ENCODE results near the gene PDGFC. TPM values are rescaled to one million over a fixed set of nuclear protein-coding genes. Genes with fewer than 3 reads are reported as not detected.

Gene PDGFC
- total and polyA plus RNA-seq, 2 of the 8 experiments (the other 6 are each of a cell fraction or from before 2014, with no cell fraction given) = 0.65 to 2.7 TPM

- no peak overlapping the region for H3K56ac ChIP-seq (replicated peaks; ENCODE audit: insufficient read length, low read depth, low read length)
- POLR2A ChIA-PET (ENCODE audit: partially characterized antibody) = no interaction called here
- H3K36me3 ChIP-seq (ENCODE audit: control insufficient read depth in 2 of 4, insufficient read depth in 4 of 4, low read length in 3 of 4) = no peaks in the 10 kb centered on the region
- no peak overlapping the region for H2BK5ac ChIP-seq (ENCODE audit: low read depth, low read length)
- no peak overlapping the region for H3K4me3 ChIP-seq (ENCODE audit: extremely low read depth in 1 of 4, insufficient read depth in 2 of 4, low read depth in 3 of 4, low read length in 4 of 4)
- H4K8ac ChIP-seq (ENCODE audit: extremely low read depth, insufficient read depth, low read length) = no peak overlapping the region
- no peak overlapping the region for H3K4ac ChIP-seq (replicated peaks; ENCODE audit: insufficient read length, low read depth, low read length)
- H3K79me1 ChIP-seq (ENCODE audit: low read depth, low read length) = no peaks in the 10 kb centered on the region
- H2AK5ac ChIP-seq (ENCODE audit: low read depth, low read length) = no peak overlapping the region
- WGBS, 2 experiments (ENCODE audit: extremely low coverage in 1 of 2, insufficient coverage in 1 of 2, insufficient read length in 1 of 2, insufficient replicate concordance in 2 of 2, low coverage in 1 of 2, low lambda C conversion rate in 2 of 2, missing lambda C conversion rate in 1 of 2) = 25% methylated on average over 2 of the region's 2 CpGs; no CpG with 5 or more reads in 1 of the 2 experiments
- peaks cover 0 to 5% (median 2%) of the 10 kb centered on the region in 4 experiments; a peak in 3 of 7 replicates for H3K27me3 ChIP-seq (replicated peaks in 1 of 4; ENCODE audit: control insufficient read depth in 3 of 4, extremely low read depth in 1 of 4, insufficient read depth in 3 of 4, low read length in 3 of 4)
- H3K9ac ChIP-seq (replicated peaks in 1 of 4; ENCODE audit: extremely low read depth in 1 of 4, low read depth in 3 of 4, low read length in 3 of 4) = no peak overlapping the region
- no peak overlapping the region for H3K23ac ChIP-seq (ENCODE audit: insufficient read length)
- peaks cover 6% of the 10 kb centered on the region for H3K23me2 ChIP-seq (ENCODE audit: low read depth, low read length)
- CTCF ChIA-PET (ENCODE audit: partially characterized antibody) = interaction anchor here (0.6 to 5.3 kb wide), 31 partner anchors 9 to 968 kb away, joined by 3 to 21 read pairs (median 4); no protein-coding TSS in a partner anchor
- no peaks in the 10 kb centered on the region for H3K9me3 ChIP-seq (ENCODE audit: insufficient read depth in 2 of 2, low read depth in 1 of 2, low read length in 1 of 2)
- peaks cover 3 to 16% (median 7%) of the 10 kb centered on the region in 4 experiments; a peak in 6 of 7 replicates for H3K4me1 ChIP-seq (replicated peaks in 1 of 4; ENCODE audit: control insufficient read depth in 3 of 4, insufficient read depth in 4 of 4, low read length in 3 of 4)
- peaks cover 0 to 5% of the 10 kb centered on the region in 2 experiments for H4K20me1 ChIP-seq (replicated peaks in 1 of 2; ENCODE audit: control insufficient read depth in 1 of 2, insufficient read depth in 2 of 2, low read length in 2 of 2)
- H3K14ac ChIP-seq (ENCODE audit: insufficient read length) = no peak overlapping the region
- no peak overlapping the region for H2BK15ac ChIP-seq (ENCODE audit: low read length)
- H4K5ac ChIP-seq (ENCODE audit: insufficient read length, low read depth, low read length) = no peak overlapping the region
- no peak overlapping the region for H2BK120ac ChIP-seq (replicated peaks; ENCODE audit: low read depth, low read length)
- no peak overlapping the region for H3K27ac ChIP-seq (ENCODE audit: low read depth, low read length)
- no peak overlapping the region for H4K91ac ChIP-seq (replicated peaks; ENCODE audit: insufficient read length, low read length)
- H2BK12ac ChIP-seq (ENCODE audit: low read depth, low read length) = no peak overlapping the region
- H3K79me2 ChIP-seq (ENCODE audit: control insufficient read depth in 1 of 2, insufficient read depth in 2 of 2, low read length in 2 of 2) = no peaks in the 10 kb centered on the region
- no peak overlapping the region for H2AFZ ChIP-seq (ENCODE audit: low read length)
- H2BK20ac ChIP-seq (ENCODE audit: low read length) = no peak overlapping the region
- H3K18ac ChIP-seq (ENCODE audit: extremely low read depth, low read length) = no peak overlapping the region
- TF ChIP-seq RAD21 (IDR thresholded peaks at IDR 0.05 in 1 of 2, conservative IDR thresholded peaks at IDR 0.05 in 1 of 2; ENCODE audit: low read depth in 2 of 2, low read length in 2 of 2) = peak; percentile 80 to 85
- no peak for TF ChIP-seq NANOG (IDR thresholded peaks at IDR 0.05; ENCODE audit: insufficient read depth, low read depth, low read length, poor library complexity, severe bottlenecking)
- TF ChIP-seq, protein P1, sequence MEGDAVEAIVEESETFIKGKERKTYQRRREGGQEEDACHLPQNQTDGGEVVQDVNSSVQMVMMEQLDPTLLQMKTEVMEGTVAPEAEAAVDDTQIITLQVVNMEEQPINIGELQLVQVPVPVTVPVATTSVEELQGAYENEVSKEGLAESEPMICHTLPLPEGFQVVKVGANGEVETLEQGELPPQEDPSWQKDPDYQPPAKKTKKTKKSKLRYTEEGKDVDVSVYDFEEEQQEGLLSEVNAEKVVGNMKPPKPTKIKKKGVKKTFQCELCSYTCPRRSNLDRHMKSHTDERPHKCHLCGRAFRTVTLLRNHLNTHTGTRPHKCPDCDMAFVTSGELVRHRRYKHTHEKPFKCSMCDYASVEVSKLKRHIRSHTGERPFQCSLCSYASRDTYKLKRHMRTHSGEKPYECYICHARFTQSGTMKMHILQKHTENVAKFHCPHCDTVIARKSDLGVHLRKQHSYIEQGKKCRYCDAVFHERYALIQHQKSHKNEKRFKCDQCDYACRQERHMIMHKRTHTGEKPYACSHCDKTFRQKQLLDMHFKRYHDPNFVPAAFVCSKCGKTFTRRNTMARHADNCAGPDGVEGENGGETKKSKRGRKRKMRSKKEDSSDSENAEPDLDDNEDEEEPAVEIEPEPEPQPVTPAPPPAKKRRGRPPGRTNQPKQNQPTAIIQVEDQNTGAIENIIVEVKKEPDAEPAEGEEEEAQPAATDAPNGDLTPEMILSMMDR (IDR thresholded peaks at IDR 0.05; ENCODE audit: control extremely low read depth in 1 of 3, insufficient read depth in 1 of 3, low read depth in 1 of 3, low read length in 3 of 3) = peak in 2 of 3 experiments; percentile 66 to 80; a peak in 3 of 4 replicates
- peak overlapping the region in 1 of 2 experiments; percentile 31; a peak in 2 of 4 replicates for H3K4me2 ChIP-seq (ENCODE audit: insufficient read depth in 1 of 2, low read depth in 2 of 2, low read length in 2 of 2)
- peak in 1 of 2 experiments; percentile 72 for DNase-seq (ENCODE audit: low read depth in 1 of 2, low spot score in 2 of 2)
- peak; percentile 62 for FAIRE-seq
Measured at GRCh38 chr4:156968479-156968984, 3.1 kb downstream of the PDGFC start.
